Adrenal gland (tissue), 5 donors: ENCODE data around the gene AGBL4.

Source experiments
- POLR2A ChIP-seq, 2 donors: fragments of 450-650 bp; IDR thresholded peaks; one replicate each; pipeline ENCODE4 v1.6.1; 2017; ENCODE audit warnings: antibody characterized with exemption in 2 of 2, mild to moderate bottlenecking in 2 of 2, moderate library complexity in 1 of 2
- TF ChIP-seq, protein P1 (sequence below), 6 experiments: fragments of 450-650 bp in 4 of 6; fragments of 200-600 bp in 2 of 6; sonication (generic) in 1 of 6; IDR thresholded peaks; 1 replicate in 5 of 6; 2 replicates in 1 of 6; pipeline versions ENCODE4 v1.5.1 to v1.8.0; 2016 to 2021; ENCODE audit warnings: antibody characterized with exemption in 6 of 6, mild to moderate bottlenecking in 2 of 6, moderate library complexity in 1 of 6
- donor health status: DM: no; HTN: no; CAD: no.

DNA sequence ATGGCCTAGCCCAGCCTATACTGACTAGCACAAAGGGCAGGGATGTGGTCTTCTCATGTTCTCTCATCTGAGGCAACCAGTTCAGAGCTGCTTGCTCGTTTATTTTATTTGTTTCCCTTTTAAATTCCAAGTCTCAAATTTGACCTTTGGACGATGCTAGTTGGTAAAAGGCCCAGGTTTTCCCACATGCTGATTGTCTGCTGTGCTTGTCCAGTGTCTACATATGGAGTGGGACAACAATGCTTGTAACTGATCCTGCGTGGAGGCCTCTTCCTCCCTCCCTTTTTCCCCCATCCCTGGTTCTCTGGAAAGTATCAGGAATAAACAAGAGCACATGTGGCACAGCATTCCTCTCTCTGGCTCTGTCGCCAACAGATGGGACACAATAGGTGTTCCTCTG is 1213.0 kb downstream of the AGBL4 start:
- TF ChIP-seq, protein P1, sequence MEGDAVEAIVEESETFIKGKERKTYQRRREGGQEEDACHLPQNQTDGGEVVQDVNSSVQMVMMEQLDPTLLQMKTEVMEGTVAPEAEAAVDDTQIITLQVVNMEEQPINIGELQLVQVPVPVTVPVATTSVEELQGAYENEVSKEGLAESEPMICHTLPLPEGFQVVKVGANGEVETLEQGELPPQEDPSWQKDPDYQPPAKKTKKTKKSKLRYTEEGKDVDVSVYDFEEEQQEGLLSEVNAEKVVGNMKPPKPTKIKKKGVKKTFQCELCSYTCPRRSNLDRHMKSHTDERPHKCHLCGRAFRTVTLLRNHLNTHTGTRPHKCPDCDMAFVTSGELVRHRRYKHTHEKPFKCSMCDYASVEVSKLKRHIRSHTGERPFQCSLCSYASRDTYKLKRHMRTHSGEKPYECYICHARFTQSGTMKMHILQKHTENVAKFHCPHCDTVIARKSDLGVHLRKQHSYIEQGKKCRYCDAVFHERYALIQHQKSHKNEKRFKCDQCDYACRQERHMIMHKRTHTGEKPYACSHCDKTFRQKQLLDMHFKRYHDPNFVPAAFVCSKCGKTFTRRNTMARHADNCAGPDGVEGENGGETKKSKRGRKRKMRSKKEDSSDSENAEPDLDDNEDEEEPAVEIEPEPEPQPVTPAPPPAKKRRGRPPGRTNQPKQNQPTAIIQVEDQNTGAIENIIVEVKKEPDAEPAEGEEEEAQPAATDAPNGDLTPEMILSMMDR (IDR thresholded peaks at IDR 0.05), result no peak
- no peak for TF ChIP-seq POLR2A (IDR thresholded peaks at IDR 0.05)
